HepG2 (cell line): ENCODE data around the gene MIR17HG.

Source experiments
- BRF2 ChIP-seq: sonication (generic); formaldehyde crosslinking; IDR thresholded peaks from 2 replicates; pipeline ENCODE4 v1.8.1; 2022; ENCODE audit warnings: mild to moderate bottlenecking, missing genetic modification reagents
- MIER3 ChIP-seq: IDR thresholded peaks from 2 replicates; pipeline ENCODE4 v1.6.1; 2016; ENCODE audit warnings: missing compliant biosample characterization, borderline replicate concordance
- PCBP2 ChIP-seq: fragments of 200-400 bp; formaldehyde crosslinking; optimal IDR thresholded peaks from 2 replicates; pipeline ENCODE3; 2018; ENCODE audit warnings: low read length, low read depth; ENCODE audit not compliant: poor library complexity, severe bottlenecking
- ZBTB7A ChIP-seq: sonication (generic); formaldehyde crosslinking; IDR thresholded peaks from 2 replicates; pipeline ENCODE4 v1.8.0; 2022; ENCODE audit warnings: mild to moderate bottlenecking, missing genetic modification reagents
- ZNF484 ChIP-seq: sonication (generic); formaldehyde crosslinking; IDR thresholded peaks from 2 replicates; pipeline ENCODE4 v1.5.1; 2020; ENCODE audit warnings: mild to moderate bottlenecking, low read depth, missing genetic modification reagents, borderline replicate concordance
- ZSCAN29 ChIP-seq: sonication (generic); formaldehyde crosslinking; conservative IDR thresholded peaks from 2 replicates; pipeline ENCODE4 v1.4.0; 2020; ENCODE audit warnings: mild to moderate bottlenecking, missing genetic modification reagents

GRCh38 chr13:91318886-91319285 is 28.6 kb upstream of the MIR17HG start:
- TF ChIP-seq ZBTB7A (CRISPR knock-in tag) (no peak), ZSCAN29 (CRISPR knock-in tag) (no peak), ZNF484 (no peak), BRF2 (CRISPR knock-in tag) (no peak), PCBP2 (no peak), MIER3 (CRISPR knock-in tag) (no peak)
